SK-N-SH (cell line): Measurements from ENCODE around the gene OSBPL2.

Experiments used
- POLR2AphosphoS5 ChIP-seq: IDR thresholded peaks from 2 replicates; pipeline ENCODE4 v1.6.1; 2012; ENCODE audit warnings: low read depth, low read length
- TCF12 ChIP-seq: IDR thresholded peaks from 2 replicates; pipeline ENCODE4 v1.4.0; 2012
- TF ChIP-seq, protein P1 (sequence below): fragments of 200-600 bp; sonication (generic); IDR thresholded peaks from 2 replicates; pipeline ENCODE4 v1.6.1; 2017; ENCODE audit warnings: antibody characterized with exemption, mild to moderate bottlenecking, moderate library complexity

DNA sequence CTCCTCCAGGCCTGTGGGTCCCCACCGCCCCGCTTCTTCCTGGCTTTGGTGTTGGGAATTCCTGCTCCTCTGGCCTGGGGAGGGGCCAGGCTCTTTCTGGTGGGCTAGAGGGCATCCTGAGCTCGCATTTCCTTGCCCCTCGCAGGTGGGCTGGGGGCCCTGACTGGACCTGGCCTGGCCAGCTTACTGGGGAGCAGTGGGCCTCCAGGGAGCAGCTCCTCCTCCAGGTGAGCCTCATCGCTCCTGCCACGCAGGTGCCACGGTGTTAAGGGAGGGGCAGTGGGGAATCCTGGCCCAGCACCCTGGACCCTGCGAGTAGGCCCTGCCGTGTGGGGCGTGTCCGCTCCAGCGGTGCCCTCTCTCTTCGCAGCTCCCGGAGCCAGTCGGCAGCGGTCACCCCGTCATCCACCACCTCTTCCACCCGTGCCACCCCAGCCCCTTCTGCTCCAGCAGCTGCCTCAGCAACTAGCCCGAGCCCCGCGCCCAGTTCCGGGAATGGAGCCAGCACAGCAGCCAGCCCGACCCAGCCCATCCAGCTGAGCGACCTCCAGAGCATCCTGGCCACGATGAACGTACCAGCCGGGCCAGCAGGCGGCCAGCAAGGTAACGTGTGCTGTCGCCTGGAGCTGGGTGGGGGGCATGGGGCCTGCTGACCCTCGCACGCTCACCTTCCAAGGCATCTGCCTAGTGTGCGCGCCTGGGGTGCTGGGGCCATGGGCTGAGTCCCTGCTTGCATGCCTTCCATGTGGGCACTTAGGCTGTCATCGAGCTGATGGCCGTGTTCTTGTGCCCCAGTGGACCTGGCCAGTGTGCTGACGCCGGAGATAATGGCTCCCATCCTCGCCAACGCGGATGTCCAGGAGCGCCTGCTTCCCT, 69.1 kb downstream of the OSBPL2 start:
- TF ChIP-seq, protein P1, sequence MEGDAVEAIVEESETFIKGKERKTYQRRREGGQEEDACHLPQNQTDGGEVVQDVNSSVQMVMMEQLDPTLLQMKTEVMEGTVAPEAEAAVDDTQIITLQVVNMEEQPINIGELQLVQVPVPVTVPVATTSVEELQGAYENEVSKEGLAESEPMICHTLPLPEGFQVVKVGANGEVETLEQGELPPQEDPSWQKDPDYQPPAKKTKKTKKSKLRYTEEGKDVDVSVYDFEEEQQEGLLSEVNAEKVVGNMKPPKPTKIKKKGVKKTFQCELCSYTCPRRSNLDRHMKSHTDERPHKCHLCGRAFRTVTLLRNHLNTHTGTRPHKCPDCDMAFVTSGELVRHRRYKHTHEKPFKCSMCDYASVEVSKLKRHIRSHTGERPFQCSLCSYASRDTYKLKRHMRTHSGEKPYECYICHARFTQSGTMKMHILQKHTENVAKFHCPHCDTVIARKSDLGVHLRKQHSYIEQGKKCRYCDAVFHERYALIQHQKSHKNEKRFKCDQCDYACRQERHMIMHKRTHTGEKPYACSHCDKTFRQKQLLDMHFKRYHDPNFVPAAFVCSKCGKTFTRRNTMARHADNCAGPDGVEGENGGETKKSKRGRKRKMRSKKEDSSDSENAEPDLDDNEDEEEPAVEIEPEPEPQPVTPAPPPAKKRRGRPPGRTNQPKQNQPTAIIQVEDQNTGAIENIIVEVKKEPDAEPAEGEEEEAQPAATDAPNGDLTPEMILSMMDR, result no peak
- TF ChIP-seq POLR2AphosphoS5 (no peak), TCF12 (no peak)
